Activated CD4-positive, CD25-positive, alpha-beta regulatory T cell treated with anti-CD3 and anti-CD28 coated beads, Interleukin-2, amount 50 U/mL, for 72 hours (primary cell): ENCODE data around the gene MYO1H.
"Not testable (repeated sequence)": the region's sequence is repeated elsewhere in the genome, so short reads cannot be mapped to it uniquely, and the experiment has no call there.

Experiments
- DNase-seq: peaks from one replicate; pipeline ENCODE4 v3.0.0; 2021

MYO1H gene, protein sequence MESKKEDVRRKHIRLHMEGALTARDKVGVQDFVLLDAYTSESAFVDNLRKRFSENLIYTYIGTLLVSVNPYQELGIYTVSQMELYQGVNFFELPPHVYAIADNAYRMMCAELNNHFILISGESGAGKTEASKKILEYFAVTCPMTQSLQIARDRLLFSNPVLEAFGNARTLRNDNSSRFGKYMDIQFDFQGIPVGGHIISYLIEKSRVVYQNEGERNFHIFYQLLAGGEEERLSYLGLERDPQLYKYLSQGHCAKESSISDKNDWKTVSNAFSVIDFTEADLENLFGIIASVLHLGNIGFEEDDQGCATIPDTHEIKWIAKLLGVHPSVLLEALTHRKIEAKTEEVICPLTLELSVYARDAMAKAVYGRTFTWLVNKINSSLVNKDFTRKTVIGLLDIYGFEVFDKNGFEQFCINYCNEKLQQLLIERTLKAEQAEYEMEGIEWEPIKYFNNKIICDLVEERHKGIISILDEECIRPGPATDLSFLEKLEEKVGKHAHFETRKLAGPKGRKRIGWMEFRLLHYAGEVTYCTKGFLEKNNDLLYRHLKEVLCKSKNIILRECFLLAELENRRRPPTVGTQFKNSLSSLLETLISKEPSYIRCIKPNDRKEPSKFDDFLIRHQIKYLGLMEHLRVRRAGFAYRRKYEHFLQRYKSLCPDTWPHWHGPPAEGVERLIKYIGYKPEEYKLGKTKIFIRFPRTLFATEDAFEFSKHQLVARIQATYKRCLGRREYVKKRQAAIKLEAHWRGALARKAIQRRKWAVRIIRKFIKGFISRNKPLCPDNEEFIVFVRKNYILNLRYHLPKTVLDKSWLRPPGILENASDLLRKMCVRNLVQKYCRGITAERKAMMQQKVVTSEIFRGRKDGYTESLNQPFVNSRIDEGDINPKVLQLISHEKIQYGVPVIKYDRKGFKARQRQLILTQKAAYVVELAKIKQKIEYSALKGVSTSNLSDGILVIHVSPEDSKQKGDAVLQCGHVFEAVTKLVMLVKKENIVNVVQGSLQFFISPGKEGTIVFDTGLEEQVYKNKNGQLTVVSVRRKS

DNA sequence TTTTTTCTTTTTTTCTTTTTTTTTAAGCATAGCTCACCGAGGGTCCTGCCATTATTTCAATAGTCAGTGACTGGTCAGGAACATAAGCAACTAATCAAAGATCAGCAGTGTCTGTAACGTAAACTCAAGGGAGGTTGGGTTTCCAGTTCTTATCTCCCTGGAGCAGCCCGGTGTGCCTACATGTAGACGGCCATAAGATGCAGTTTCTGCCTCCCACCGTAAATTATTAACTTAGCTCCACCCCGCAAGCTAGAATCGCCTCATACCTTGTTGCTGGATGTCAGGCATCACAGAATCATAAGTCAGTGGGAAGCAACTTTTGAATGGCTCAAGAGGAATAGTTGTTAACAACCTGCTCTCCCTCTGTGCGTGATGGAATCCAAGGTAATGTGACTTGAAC, at the start of gene MYO1H:
MYO1H (plus strand) TSS at position 312 of the 400 bp plus-strand sequence; CDS start at position 373, 61 bp downstream.
- no peak for DNase-seq

DNA sequence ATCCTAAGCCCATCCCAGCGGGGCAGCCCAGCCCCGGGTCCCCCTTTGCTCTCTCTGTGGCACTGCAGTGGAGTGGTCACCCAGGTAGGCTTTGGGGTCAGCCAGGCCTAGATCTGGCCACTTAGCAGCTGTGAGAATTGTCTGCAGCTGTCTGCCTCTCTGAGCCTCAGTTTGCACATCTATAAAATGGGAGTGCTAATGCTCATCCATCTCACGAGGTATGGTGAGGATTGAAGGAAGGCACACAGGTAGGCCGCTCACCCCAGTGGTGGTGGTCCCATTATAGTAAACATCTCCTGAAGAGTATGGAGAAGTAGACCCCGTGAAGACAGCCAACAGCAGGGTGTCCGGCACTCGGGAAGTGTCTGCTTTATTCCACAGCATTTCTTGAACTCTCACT, 47.9 kb upstream of the MYO1H start:
- no peak for DNase-seq

DNA sequence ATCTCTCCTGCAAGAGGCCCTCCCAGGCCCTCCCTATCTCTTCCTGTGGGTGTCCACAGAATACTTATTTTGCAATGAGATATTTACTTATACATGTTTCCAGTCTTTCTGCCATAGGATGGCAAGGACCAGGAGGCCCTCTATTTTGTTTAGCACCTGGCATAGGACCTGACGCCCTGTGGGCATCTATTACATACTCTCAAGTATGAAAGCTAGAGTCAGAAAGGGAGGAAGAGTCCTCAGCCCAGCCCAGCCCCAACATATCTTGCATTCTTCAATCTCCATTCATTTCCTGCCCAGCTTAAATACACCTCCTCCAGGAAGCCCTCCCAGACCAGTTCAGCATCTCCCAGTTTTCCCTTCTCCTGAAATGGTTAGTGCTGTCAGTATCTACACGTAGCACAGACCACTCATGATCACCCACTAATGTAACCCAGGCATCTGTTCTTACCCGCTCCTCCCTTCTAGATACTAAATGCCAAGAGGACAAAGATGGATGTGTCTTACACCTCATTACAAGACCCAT, 46.0 kb upstream of the MYO1H start:
- no peak for DNase-seq

DNA sequence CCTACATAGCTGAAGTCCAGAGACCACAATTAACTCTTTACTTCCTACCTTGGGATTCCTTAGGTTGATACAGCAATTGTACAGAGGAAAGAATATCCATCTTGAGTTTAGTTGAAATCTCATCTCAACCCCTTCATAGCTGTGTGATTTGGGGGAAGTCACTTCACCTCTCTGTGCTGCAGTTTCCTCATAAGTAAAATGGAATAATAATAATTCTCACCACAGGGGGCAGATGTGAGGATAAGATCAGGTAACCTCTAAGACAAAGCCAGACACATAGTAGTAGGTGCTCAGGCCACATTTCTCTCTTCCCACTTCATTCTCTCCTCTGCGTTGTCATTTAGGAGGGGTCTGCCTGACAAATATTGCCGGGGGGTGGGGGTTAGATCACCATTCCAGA, 45.3 kb upstream of the MYO1H start:
- DNase-seq: no peak

DNA sequence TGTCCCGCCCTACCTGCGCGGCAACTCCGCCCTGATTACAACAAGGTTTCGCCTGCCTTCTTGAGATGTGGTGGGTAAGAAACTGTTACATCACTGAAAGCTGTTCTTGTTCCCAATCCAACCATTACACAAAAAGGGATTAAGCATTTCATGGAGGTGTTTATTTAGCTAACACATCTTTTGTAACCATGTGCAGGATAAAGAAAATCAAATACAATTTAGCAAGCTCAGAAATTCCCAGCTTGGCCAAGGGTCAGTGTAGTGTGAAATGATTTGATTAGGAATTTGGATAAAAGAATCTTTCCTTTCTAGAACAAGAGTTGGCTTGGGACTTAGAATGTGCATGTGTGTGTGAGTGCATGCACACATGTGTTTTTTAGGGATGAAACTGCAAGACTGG, 44.9 kb upstream of the MYO1H start:
- DNase-seq: no peak

DNA sequence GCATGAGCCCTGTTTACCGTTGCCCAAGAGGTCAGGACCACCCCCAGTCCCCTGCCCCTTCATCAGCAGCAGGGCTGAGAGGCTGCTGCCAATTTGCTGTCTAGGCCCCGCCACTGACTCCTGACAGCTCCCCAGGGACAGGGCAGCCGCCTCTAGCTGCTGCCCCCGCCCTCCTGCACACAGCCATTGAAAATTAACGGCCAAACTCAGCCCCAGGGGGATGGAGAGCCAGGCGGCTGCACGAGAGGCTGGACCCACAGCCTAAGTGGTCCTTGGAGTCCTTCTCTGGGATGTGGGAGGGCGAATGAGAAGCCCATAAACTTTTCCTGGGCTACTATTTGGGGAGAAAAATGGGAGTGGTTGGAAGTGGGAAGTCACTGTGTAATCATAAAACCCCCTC, 43.2 kb upstream of the MYO1H start:
- DNase-seq: no peak

DNA sequence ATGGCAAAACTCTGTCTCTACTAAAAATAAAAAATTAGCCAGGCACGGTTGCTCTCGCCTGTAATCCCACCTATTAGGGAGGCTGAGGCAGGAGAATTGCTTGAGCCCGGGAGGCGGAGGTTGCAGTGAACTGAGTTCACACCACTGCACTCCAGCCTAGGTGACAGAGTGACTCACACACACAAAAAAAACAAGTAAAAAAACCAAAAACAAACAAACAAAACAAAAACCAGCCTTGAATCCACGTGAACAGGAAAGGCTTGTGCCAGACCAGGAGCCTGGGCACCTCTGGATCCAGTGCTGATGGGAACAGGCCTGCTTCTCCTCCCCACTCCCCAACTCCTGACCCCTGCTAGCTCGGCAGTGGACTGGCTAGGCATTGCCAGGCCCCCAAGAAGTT, 42.2 kb upstream of the MYO1H start:
- DNase-seq: no peak

DNA sequence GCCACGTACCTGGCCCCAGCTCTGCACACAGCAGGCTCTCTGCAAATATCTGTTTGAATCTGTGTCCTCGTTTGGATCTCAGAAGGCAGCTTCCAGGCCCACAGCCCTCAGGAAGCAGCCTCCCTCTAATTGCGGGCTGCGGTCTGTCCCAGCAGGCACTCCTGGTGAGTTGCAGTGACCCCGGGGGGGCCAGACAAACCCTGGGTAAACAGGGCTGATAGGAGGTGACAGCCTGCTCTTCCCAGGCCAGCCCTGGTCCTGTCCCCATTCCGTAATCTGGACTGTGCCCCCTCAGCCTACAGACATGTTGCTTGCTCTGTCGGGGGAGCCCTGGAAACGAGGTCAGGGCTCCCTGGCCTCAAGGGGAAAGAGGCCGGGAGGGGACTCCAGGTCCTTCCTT, 40.6 kb upstream of the MYO1H start:
- DNase-seq: no peak

DNA sequence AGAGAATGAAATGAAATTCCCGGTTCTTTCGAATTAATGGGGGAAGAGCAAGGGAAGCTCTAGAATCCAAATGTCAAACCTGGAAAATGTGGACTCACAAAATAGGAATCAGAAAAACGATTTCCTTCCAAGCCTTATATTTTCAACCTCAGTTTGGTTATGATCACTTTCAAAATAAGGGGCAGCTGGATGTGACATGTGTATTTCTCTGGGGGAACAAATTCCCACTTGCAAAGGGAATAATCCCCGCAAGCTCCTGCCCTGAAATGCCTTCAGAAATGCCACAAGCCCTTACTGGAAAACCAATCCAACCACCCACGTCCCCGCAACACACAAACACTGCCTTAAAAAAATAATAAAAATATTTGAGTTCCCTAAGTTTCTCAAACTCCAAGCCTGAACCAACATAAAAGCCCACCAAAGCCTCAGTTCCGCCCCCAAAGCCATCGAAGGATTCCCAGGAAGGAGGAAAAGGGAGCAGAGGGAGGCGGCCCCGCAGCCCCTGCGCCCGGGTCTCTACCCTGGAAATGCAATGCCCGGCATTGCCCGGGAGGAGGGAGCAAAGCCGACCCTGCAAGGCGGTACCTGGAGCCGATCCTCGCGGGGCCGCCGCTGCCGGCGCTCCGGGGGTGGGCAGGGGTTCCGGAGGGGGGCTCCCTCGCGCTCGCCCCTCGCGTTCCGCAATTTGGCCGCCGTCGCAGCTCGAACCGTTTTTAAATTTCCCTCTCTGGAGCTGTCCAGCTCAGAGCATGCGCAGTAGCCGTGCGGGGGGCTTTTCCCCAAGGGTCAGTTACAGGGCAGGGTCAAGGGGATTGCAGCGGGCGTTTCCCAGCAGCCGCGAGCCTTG, 38.9 kb upstream of the MYO1H start, which contains the start of gene FOXN4:
FOXN4 (minus strand) TSS at position 751 of the 847 bp plus-strand sequence. CDS start 963 bp downstream, outside the sequence.
- DNase-seq: no peak

DNA sequence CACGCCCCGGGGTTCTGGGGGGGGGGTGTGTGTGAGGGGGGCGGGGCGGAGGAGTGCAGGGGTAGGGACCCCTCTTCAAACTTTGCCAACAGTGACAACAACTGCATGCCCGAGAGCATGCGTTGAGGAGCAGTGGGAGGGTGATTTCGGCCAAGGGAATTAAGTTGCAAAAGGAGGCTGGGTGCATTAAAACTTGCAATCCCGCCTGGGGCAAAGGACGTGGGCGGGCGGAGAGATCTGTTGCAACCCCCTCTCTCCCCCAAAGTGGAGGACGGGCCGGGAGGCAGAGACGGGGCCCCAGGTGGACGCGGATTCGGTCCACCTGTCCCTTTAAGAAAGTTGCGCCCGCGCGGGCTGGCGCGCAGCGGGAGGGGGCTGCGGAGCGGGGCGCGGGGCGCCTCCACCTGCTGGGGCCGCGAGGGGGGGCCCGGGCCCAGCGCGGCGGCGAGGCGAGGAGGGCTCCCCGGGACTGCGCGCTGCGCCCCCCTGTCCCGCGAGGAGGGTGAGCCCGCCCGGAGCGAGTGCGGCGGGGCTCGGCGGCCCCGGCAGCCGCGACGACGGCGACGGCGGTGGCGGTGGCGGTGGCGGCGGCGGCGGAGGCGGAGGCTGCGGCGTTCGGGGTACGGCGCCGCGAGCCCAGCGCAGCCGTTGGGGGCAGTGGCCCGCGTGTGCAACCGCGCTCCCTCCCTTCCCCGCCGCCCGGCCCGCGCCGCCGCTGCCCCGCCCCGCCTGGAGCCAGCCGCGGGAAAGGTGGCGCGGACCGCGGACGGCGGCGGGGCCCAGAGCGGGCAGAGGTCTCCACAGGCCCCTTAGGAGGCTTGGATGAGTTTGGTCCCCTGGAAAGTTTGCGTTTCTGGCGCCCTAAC, 38.1 kb upstream of the MYO1H start:
- no peak for DNase-seq

DNA sequence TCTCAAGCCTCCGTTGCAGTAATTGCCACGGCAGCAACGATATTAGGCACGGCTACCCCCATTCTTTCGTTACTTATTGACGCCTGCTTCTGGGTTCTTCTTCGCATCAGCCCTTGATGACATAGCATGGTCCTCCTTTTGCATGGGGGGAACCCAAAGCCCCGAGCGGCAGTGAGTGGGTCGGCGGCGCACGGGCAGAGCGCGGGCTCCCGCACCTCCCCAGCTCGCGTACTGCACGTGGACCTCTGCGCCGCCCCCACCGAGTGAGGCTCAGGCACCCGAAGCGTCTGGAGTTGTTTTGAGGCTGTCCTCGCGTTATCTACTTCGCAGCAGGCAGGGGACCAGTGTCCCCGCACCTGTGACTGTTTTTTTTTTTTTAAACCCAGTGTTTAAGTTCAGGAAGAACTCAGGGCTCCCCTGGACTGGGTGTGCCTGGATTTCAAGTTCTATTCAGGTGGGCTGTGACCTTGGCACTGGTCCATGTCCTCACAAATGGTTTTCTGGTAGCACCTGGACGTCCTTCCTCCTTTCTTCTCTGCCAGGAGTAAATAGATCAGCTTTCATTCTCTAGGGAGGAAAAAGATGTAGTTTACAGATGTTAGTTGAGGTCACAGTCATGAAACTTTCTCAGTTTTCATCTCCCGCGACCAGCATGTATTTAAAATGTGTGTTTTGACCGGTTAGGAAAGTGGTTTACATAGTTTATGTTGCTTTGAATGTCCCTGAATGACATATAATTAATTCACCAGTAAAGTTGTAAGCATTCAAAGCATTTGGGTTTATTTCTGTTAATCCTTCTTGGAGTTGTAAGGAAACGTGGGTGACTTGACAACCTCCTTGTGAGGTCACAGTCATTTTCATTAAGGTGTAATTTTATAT, 37.2 kb upstream of the MYO1H start:
- no peak for DNase-seq

DNA sequence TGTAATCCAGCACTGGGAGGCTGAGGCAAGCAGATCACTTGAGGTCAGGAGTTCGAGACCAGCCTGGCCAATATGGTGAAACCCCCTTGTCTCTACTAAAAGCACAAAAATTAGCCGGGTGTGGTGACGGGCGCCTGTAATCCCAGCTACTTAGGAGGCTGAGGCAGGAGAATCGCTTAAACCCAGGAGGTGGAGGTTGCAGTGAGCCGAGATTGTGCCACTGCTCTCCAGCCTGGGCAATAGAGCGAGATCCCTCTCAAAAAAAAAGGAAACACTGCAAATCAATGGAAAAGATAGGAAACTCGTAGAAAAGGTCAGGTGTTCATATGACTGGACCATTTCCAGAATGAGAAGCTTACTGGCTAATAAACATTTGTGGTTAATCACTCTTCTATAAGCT, 26.4 kb upstream of the MYO1H start:
- DNase-seq: not testable (repeated sequence)

DNA sequence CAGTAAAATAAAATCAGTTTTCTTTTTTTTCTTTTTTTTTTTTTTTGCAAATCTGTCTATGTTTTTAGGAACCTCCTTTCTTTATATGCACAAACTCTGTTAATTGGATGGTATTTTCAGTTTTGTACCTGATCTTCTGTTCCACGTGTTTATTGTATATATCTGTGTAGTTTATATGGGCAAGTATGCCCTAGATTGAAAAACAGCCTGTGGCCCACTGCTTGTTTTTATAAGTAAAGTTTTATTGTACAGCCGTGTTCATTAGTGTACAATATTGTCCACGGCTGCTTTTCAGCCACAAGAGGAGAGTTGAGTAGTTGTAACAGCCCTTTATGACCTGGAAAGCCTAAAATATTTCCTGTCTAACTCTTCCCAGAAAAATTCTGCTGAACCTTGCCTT, 18.7 kb upstream of the MYO1H start:
- no peak for DNase-seq

DNA sequence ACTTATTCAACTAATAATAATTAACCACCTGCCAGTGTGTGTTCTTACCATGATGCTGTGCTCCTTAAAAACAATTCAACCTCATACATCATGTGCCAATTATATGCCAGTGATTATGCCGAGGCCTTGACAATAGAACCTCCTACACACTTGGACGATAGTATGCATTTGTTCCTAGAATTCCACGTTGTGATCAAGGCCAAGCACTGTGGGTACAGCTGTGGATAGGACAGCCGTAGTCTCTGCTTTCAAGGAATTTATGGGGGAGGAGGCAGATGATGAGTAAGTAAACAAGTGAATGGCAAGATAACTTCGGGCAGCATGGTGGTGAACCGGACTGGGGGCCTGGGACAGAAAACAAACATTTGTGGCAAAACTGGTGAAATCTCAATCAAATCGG, 18.0 kb upstream of the MYO1H start:
- no peak for DNase-seq

DNA sequence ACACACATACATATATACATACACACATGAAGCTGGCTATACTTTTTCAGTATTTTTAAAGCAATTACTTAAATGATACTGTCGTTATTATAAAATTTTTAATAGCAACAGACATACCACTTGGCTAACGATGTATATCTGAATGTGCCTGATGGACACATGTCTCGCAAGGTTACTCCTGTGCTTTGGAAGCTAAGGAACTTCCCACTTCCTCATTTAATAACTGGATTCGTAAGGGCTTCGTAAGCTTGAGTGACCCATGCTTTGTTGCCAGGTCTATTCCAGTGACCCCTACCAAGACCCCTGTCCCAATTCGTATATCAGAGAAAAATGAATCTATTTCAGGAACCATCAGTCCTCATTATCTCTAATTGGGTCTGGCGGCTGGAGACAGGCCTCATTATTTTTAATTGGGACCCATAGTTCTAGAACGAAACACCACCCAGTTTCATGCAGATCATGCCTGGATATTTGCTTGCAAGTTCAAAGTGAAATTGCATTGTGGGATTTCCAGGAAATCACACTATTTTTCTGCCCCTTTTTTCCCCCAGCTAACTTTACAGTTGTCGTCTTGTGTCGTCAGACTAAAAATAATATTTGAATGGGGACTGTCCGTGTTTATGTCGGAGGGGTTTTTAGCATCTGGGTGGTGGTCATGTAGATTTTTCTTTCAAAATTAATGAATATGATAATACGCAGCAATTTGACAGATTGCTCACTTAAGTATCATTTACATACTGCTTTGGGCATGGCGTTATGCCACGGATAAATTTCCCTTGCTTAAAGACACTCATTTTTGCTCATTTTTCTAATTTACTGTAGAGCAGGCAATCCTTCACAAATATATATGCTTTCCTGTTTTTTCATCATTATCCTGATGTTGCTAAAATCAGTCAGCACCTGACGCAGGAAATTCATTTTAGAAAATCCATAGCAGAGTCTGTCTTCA, 17.1 kb upstream of the MYO1H start:
- no peak for DNase-seq

DNA sequence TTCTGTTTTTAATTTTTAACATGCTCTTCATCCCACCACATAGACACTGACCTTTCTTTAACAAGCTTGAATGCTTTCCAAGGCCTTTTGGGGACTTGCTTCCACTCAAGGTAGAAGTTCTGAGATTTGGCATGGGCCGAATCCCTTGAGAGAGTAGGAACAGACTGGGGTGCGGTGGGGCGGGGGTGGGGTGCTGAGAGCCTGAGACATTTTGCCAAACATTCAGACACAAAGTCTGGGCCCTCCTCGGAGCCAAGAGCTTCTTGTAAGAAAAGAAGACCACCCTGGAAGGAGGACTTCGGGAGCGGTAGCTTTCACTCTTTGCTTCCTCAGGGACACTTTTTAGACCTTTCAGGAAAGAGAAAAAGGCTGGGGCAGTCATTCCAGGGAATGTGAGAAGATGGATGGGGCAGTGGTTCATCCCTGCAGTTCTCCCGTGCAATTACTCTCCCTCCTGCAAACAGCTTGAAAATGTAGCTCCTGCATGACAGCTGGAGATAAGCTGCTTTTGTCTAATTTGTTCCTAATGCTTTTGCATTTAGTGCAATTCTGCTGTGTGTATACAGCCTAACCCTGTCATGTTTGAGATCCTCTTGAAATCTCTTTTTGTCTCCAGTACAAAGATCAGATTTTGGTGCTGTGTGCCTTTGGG, 16.3 kb upstream of the MYO1H start:
- DNase-seq: no peak

DNA sequence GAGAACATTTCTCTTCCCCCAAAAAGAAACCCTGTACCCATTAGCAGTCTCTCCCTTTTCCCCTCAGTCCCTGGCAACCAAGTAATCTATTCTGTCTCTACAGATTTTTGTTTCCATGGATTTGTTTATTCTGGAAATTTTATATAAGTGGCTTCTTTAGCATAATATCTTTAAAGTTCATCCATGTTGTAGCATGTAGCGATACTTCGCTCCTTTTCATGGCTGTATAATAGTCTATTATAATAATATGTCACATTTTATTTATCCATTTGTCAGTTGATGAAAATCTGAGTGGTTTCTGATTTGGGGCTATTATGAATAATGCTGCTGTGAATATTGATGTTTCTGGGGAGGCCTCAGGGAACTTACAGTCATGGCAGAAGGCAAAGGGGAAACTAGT, 12.8 kb upstream of the MYO1H start:
- no peak for DNase-seq

DNA sequence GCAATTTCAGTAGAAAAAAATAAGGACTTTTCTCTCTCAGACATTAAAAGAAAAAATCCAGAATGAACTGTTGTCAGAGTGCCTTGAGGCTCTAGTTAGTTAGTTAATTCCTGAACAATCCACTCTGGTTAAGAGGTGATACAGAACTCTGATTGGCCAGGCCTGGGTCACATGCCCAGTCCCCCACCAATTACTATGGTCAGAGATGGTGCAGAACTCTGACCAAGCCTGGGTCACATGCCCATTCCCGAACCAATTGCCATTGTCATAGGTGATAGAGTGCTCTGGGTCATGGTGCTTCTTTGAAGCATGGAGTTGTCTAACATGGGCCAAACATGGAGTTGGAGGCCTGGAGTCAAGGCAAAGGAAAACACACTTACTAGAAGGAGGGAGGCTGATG, 11.1 kb upstream of the MYO1H start:
- DNase-seq: no peak

DNA sequence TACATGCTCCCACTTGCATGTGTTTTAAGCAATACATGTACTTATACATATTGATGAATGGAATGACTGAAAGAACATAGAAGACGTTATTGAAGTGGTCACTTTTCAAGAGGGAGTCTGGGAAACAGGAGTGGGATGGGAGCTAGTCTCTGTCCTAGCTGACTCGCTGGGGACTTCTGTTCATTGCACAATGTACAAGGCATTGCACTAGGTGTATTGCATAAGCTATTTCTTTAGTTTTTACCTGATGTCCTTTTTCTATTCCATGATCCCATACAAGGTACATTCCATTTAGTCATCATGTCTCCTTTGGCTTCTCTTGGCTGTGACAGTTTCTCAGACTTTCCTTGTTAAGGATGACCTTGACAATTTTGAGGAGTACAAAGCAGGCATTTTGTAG, 4.0 kb upstream of the MYO1H start:
- DNase-seq: no peak
